ENCODE data around the gene PRRC2B. TPM values are rescaled to one million over a fixed set of nuclear protein-coding genes. Genes with fewer than 3 reads are reported as not detected.

Gene PRRC2B
- total RNA-seq, 1 donor, result 69.7 TPM

DNA sequence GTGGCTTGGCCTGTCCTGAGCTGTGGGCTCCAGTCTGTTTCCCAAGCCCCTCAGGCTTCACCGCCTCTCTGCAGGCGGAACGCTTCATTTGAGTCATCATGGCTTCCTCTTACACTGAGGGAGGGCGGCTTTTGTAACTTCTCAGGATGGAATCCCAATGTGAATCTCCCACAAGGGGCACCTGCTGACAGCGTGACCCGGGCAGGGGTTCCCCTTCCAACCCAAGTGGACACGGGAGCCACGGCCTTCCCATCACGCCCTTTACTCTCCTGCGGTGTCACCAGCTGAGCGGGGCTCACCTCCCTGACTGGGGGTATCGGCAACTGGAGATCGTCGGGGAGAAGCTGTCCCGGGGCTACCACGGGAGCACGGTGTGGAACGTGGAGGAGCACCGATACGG is 124.7 kb downstream of the PRRC2B start:
- no peak overlapping the region for H3K4me3 ChIP-seq (ENCODE audit: low read depth, low read length)
- TF ChIP-seq, protein P1, sequence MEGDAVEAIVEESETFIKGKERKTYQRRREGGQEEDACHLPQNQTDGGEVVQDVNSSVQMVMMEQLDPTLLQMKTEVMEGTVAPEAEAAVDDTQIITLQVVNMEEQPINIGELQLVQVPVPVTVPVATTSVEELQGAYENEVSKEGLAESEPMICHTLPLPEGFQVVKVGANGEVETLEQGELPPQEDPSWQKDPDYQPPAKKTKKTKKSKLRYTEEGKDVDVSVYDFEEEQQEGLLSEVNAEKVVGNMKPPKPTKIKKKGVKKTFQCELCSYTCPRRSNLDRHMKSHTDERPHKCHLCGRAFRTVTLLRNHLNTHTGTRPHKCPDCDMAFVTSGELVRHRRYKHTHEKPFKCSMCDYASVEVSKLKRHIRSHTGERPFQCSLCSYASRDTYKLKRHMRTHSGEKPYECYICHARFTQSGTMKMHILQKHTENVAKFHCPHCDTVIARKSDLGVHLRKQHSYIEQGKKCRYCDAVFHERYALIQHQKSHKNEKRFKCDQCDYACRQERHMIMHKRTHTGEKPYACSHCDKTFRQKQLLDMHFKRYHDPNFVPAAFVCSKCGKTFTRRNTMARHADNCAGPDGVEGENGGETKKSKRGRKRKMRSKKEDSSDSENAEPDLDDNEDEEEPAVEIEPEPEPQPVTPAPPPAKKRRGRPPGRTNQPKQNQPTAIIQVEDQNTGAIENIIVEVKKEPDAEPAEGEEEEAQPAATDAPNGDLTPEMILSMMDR (IDR thresholded peaks at IDR 0.05; ENCODE audit: insufficient read depth, low read length), result no peak
- DNase-seq (ENCODE audit: low read depth), result no peak

DNA sequence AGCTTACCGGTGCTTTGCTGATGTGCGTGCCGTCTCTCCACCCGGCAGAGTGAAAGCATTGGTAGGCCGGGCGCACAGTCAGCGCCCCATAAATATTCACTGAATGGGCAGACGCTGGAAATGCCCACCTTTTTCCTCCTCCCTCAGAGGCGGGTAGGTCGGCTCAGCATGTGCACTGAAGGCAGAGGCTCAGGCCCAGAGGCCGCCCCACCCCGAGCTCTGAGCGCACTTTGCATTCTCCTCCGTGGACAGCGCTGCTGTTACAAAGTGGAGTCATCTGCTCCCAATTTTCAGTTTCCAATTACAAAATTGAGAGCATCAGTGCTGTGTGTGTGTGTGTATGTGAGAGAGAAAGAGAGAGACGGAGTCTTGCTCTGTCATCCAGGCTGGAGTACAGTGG is 126.6 kb downstream of the PRRC2B start:
- TF ChIP-seq, protein P1 (IDR thresholded peaks at IDR 0.05; ENCODE audit: insufficient read depth, low read length), result no peak
- H3K4me3 ChIP-seq (ENCODE audit: low read depth, low read length), result no peak overlapping the region
- DNase-seq (ENCODE audit: low read depth), result no peak

DNA sequence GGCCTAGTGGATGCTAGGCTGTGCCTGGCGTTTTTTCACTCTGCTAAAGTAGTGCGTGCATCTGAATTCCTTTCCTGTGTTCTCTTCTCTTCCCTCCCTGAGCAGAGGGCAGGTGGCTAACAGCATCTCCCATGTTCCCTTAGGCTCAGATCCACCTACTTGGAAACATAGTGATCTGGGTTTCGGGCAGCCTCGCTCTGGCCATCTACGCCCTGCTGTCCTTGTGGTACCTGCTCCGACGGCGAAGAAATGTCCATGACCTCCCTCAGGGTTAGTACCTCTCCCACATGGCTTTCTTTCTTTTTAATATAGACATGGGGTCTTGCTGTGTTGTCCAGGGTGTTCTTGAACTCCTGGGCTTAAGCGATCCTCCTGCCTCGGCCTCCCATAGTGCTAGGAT is 127.3 kb downstream of the PRRC2B start:
- H3K4me3 ChIP-seq (ENCODE audit: low read depth, low read length), result no peak overlapping the region
- DNase-seq (ENCODE audit: low read depth), result no peak
- TF ChIP-seq, protein P1 (IDR thresholded peaks at IDR 0.05; ENCODE audit: insufficient read depth, low read length), result no peak

DNA sequence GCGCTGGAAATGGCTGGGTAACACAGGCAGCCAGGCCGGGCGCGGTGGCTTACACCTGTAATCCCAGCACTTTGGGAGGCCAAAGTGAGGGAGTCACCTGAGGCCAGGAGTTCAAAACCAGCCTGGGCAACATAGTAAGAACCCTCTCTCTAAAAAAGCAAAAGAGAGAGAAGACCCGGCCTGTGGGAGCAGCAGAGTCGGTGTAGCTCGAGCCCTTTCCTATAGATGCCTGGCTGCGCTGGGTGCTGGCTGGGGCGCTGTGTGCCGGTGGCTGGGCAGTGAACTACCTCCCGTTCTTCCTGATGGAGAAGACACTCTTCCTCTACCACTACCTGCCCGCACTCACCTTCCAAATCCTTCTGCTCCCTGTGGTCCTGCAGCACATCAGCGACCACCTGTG is 127.9 kb downstream of the PRRC2B start:
- DNase-seq (ENCODE audit: low read depth), result no peak
- H3K4me3 ChIP-seq (ENCODE audit: low read depth, low read length), result no peak overlapping the region
- TF ChIP-seq, protein P1 (IDR thresholded peaks at IDR 0.05; ENCODE audit: insufficient read depth, low read length), result no peak

DNA sequence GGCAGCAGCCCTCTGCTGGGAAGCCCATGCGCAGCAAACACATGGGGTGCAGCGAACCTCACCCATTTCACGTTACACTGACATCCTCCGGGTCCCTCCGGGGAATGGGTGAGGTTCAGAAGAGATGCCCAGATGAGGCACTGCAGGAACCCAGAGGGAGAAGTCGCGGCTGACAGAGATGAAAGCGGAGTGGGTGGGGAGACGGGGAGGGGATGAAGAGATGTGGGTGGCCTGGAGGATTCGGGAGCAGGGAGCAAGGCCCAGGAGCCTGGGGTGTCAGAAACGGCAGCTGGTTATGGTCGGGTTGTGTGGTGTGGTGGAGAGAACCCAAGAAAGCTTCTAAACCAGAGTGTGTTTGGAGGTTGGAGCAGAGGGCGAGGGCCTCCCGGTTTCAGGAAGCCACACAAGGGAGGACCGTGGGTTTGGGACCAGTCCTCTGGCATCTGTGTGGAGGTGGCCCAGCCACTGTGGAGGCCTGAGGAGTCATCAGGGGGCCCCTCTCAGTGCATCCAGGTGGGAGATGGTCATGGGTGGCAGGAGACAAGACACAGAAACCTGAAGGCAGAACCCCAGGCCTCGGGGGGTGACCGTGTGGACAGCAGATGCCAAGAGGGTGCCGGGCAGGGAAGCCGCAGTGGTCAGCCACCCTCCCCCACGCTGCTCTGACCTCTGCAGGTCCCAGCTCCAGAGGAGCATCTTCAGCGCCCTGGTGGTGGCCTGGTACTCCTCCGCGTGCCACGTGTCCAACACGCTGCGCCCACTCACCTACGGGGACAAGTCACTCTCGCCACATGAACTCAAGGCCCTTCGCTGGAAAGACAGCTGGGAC is 128.6 kb downstream of the PRRC2B start:
- H3K4me3 ChIP-seq (ENCODE audit: low read depth, low read length), result no peak overlapping the region
- DNase-seq (ENCODE audit: low read depth), result no peak
- TF ChIP-seq, protein P1 (IDR thresholded peaks at IDR 0.05; ENCODE audit: insufficient read depth, low read length), result no peak

DNA sequence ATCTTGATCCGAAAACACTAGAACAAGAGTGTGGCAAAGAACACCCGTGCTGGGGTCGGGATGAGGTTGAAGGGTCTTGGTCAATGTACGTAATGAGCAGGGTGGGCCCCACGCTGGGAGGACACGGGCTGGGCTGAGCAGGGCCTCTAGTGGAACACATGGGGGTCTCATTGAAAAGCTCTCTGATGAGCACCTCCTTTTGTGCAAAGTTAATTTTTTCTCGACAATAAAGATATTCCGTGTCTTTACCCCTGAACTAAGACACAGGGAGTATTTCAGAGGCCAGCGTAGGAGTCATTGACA is 129.2 kb downstream of the PRRC2B start:
- no peak overlapping the region for H3K4me3 ChIP-seq (ENCODE audit: low read depth, low read length)
- no peak for DNase-seq (ENCODE audit: low read depth)
- TF ChIP-seq, protein P1 (IDR thresholded peaks at IDR 0.05; ENCODE audit: insufficient read depth, low read length), result no peak
